GM12878 (cell line): ENCODE results near the gene DNAH8. TPM values are rescaled to one million over a fixed set of nuclear protein-coding genes. Genes with fewer than 3 reads are reported as not detected.

Source experiments
- ATAC-seq: fragments of 200-7000 bp; cut with Tn5 transposase; 3 replicates; pipeline ENCODE4 v1.9.1; 2020; ENCODE audit warnings: mild to moderate bottlenecking, moderate library complexity
- BruUV-seq: library from RNA; stranded (reverse); fragments of 400-500 nt; replicated peaks from 2 replicates; lab custom pipeline; 2021; lab: Mats Ljungman, UMichigan
- CTCF ChIA-PET: fragments of 300-600 bp; sonication (Branson Sonifier 250); formaldehyde crosslinking; extraction: SDS; loops from one replicate; lab custom pipeline; 2021; ENCODE audit warnings: inconsistent platforms; lab: Yijun Ruan, JAX
- POLR2A ChIA-PET: fragments of 350-600 bp; formaldehyde crosslinking; extraction: SDS; loops from one replicate; lab custom pipeline; 2021; ENCODE audit warnings: inconsistent platforms; lab: Charles Lee
- RAD21 ChIA-PET: fragments of 300-600 bp; sonication (Branson Sonifier 250); formaldehyde crosslinking; loops from one replicate; lab custom pipeline; 2023; ENCODE audit warnings: antibody characterized with exemption; ENCODE audit not compliant: unreplicated experiment; lab: Charles Lee
- SMC1A ChIA-PET: fragments of 300-600 bp; sonication (Branson Sonifier 250); formaldehyde crosslinking; loops from one replicate; lab custom pipeline; 2023; ENCODE audit not compliant: unreplicated experiment, uncharacterized antibody; lab: Charles Lee
- DNase-seq: peaks from one replicate; pipeline ENCODE4 v3.0.0-alpha.2; 2011; ENCODE audit warnings: low read depth, low spot score
- FAIRE-seq: peaks from 3 replicates; lab custom pipeline; 2011; peaks lifted over from hg19 to GRCh38; lab: Jason Lieb, UNC
- H2AFZ ChIP-seq: 2 replicates; pipeline ENCODE4 v1.6.0; 2011; ENCODE audit warnings: low read depth, low read length, control low read depth; ENCODE audit not compliant: control insufficient read depth
- H3K27ac ChIP-seq: 2 replicates; pipeline ENCODE4 v1.5.1; 2011; ENCODE audit warnings: control low read depth; ENCODE audit not compliant: control insufficient read depth, insufficient read depth
- H3K27me3 ChIP-seq, 2 experiments: replicated peaks in 1 of 2; 2 replicates each; pipeline versions ENCODE4 v1.6.0 to v1.6.1; 2011; ENCODE audit warnings: low read length in 1 of 2; ENCODE audit not compliant: control insufficient read depth in 2 of 2, insufficient read depth in 2 of 2
- H3K36me3 ChIP-seq, 2 experiments: 2 replicates each; pipeline ENCODE4 v1.5.1; 2011; ENCODE audit warnings: low read length in 1 of 2; ENCODE audit not compliant: control insufficient read depth in 2 of 2, insufficient read depth in 2 of 2
- H3K4me1 ChIP-seq: 2 replicates; pipeline ENCODE4 v1.6.1; 2011; ENCODE audit warnings: mild to moderate bottlenecking, low read length, moderate library complexity, mixed read lengths; ENCODE audit not compliant: control insufficient read depth, insufficient read depth
- H3K4me2 ChIP-seq: 2 replicates; pipeline ENCODE4 v1.6.0; 2011; ENCODE audit warnings: control low read depth; ENCODE audit not compliant: control insufficient read depth, insufficient read depth
- H3K4me3 ChIP-seq: fragments of 200-600 bp; sonication (generic); 2 replicates; pipeline ENCODE4 v1.5.1; 2016
- H3K79me2 ChIP-seq: 2 replicates; pipeline ENCODE4 v1.6.0; 2011; ENCODE audit warnings: low read length; ENCODE audit not compliant: control insufficient read depth, insufficient read depth
- H3K9ac ChIP-seq: 2 replicates; pipeline ENCODE4 v1.8.0; 2011; ENCODE audit warnings: low read length, control low read depth, mixed read lengths; ENCODE audit not compliant: control insufficient read depth, insufficient read depth
- H3K9me3 ChIP-seq: replicated peaks from 3 replicates; pipeline ENCODE4 v1.5.1; 2011; ENCODE audit warnings: mild to moderate bottlenecking, low read length; ENCODE audit not compliant: control insufficient read depth, insufficient read depth
- H4K20me1 ChIP-seq: 2 replicates; pipeline ENCODE4 v1.6.0; 2011; ENCODE audit not compliant: control insufficient read depth, insufficient read depth
- ETV6 ChIP-seq, 2 experiments: fragments of 450-650 bp in 1 of 2; IDR thresholded peaks in 1 of 2; conservative IDR thresholded peaks in 1 of 2; 2 replicates each; pipeline ENCODE4 v1.6.1; 2014; ENCODE audit warnings: antibody characterized with exemption in 1 of 2, borderline replicate concordance in 1 of 2, low read depth in 1 of 2, mild to moderate bottlenecking in 1 of 2, moderate library complexity in 1 of 2
- EZH2 ChIP-seq: IDR thresholded peaks from 2 replicates; pipeline ENCODE4 v1.6.1; 2012; ENCODE audit warnings: low read depth, mild to moderate bottlenecking, control low read depth, inconsistent platforms, low read length, borderline replicate concordance; ENCODE audit not compliant: control insufficient read depth
- IKZF2 ChIP-seq, 2 experiments: fragments of 450-650 bp; IDR thresholded peaks; 2 replicates each; pipeline ENCODE4 v1.6.1; 2017; ENCODE audit warnings: mild to moderate bottlenecking in 2 of 2, moderate library complexity in 2 of 2
- KLF5 ChIP-seq: fragments of 450-650 bp; IDR thresholded peaks from 2 replicates; pipeline ENCODE4 v1.6.1; 2014; ENCODE audit warnings: mild to moderate bottlenecking; ENCODE audit not compliant: partially characterized antibody
- MEF2A ChIP-seq: IDR thresholded peaks from 2 replicates; pipeline ENCODE4 v1.6.1; 2011; ENCODE audit warnings: low read depth, mild to moderate bottlenecking, low read length, moderate library complexity; ENCODE audit not compliant: insufficient read depth
- MTA2 ChIP-seq: fragments of 450-650 bp; IDR thresholded peaks from 2 replicates; pipeline ENCODE4 v1.6.1; 2016; ENCODE audit warnings: low read depth, mild to moderate bottlenecking, moderate library complexity
- MYB ChIP-seq: fragments of 150-350 bp; IDR thresholded peaks from 2 replicates; pipeline ENCODE4 v1.6.1; 2014; ENCODE audit warnings: mild to moderate bottlenecking, low read depth, low read length, borderline replicate concordance
- NFIC ChIP-seq: IDR thresholded peaks from 2 replicates; pipeline ENCODE4 v1.6.1; 2012; ENCODE audit warnings: low read depth, mild to moderate bottlenecking, inconsistent platforms, low read length, moderate library complexity
- NFYA ChIP-seq: IDR thresholded peaks from 2 replicates; pipeline ENCODE4 v1.6.1; 2011; ENCODE audit warnings: low read depth, mild to moderate bottlenecking, low read length, improper control_type of control experiment, borderline replicate concordance
- NFYB ChIP-seq: IDR thresholded peaks from 2 replicates; pipeline ENCODE4 v1.6.1; 2011; ENCODE audit warnings: low read depth, mild to moderate bottlenecking, low read length, improper control_type of control experiment, moderate library complexity; ENCODE audit not compliant: insufficient read depth
- NR2F1 ChIP-seq: fragments of 450-650 bp; conservative IDR thresholded peaks from 2 replicates; pipeline ENCODE4 v1.6.1; 2017; ENCODE audit warnings: mild to moderate bottlenecking
- PAX5 ChIP-seq: IDR thresholded peaks from 2 replicates; pipeline ENCODE4 v1.6.1; 2011; ENCODE audit warnings: low read depth, low read length, borderline replicate concordance
- RAD21 ChIP-seq: IDR thresholded peaks from 2 replicates; pipeline ENCODE4 v1.6.1; 2011; ENCODE audit warnings: mild to moderate bottlenecking, low read depth, low read length, moderate library complexity; ENCODE audit not compliant: insufficient read depth
- RB1 ChIP-seq: fragments of 450-650 bp; formaldehyde crosslinking; IDR thresholded peaks from 2 replicates; pipeline ENCODE4 v1.6.1; 2017; ENCODE audit warnings: mild to moderate bottlenecking, borderline replicate concordance
- RUNX3 ChIP-seq: IDR thresholded peaks from 2 replicates; pipeline ENCODE4 v1.6.1; 2012; ENCODE audit warnings: low read length, inconsistent platforms
- SMARCA5 ChIP-seq: fragments of 450-650 bp; IDR thresholded peaks from 2 replicates; pipeline ENCODE4 v1.6.1; 2017; ENCODE audit warnings: mild to moderate bottlenecking
- SPI1 ChIP-seq: IDR thresholded peaks from 2 replicates; pipeline ENCODE4 v1.6.1; 2011; ENCODE audit warnings: low read depth, mild to moderate bottlenecking, low read length, moderate library complexity, borderline replicate concordance; ENCODE audit not compliant: insufficient read depth
- TARDBP ChIP-seq: IDR thresholded peaks from 2 replicates; pipeline ENCODE4 v1.6.1; 2016; ENCODE audit warnings: borderline replicate concordance
- YY1 ChIP-seq: IDR thresholded peaks from 2 replicates; pipeline ENCODE4 v1.6.1; 2011; ENCODE audit warnings: low read depth, mild to moderate bottlenecking, low read length
- WGBS: methylation state at CpG from one replicate; pipeline ENCODE4 v1.1.6; 2016; ENCODE audit warnings: low lambda C conversion rate; ENCODE audit not compliant: insufficient replicate concordance, insufficient coverage; ENCODE audit errors: missing lambda C conversion rate; 5-methylcytosine and 5-hydroxymethylcytosine counted together
- in situ Hi-C: fragments of 300-500 bp; cut with MboI; formaldehyde crosslinking; loops from 9 replicates; pipeline ENCODE4 v1.14.3; 2018; ENCODE audit warnings: mixed read lengths
- intact Hi-C: fragments of 100-400 bp; cut with micrococcal nuclease; formaldehyde crosslinking; loops from one replicate; pipeline ENCODE4 v1.14.2; 2022; ENCODE audit not compliant: unreplicated experiment
- polyA plus RNA-seq, 11 experiments: library from polyadenylated mRNA; depleted of rRNA in 4 of 11; unstranded in 6 of 11; stranded (reverse) in 5 of 11; fragments of >200 nt; fragmentation: Nextera tagmentation in 4 of 11; fragmentation: Illumina TruSeq in 1 of 11; extraction: Ambion mirVana in 4 of 11; extraction: Trizol in 1 of 11; gene quantifications; 1 replicate in 1 of 11; 2 replicates in 10 of 11; pipeline versions ENCODE4 v1.2.1 to v1.2.3, GENCODE V29; 2011 to 2016; ENCODE audit warnings: inconsistent platforms in 2 of 11, missing spikeins in 2 of 11, low read depth in 1 of 11
- total RNA-seq, 4 experiments: library from RNA; depleted of rRNA in 3 of 4; stranded (reverse); fragments of >200 nt in 3 of 4; fragmentation: Illumina TruSeq in 1 of 4; extraction: Trizol in 1 of 4; gene quantifications; 2 replicates each; pipeline versions ENCODE4 v1.2.1 to v1.2.3, GENCODE V29; 2013 to 2021
- TF ChIP-seq, protein P1 (sequence below): IDR thresholded peaks from 2 replicates; pipeline ENCODE4 v1.6.1; 2012; ENCODE audit warnings: low read depth, low read length, improper control_type of control experiment
- TF ChIP-seq, protein P2 (sequence below): fragments of 450-650 bp; IDR thresholded peaks from 2 replicates; pipeline ENCODE4 v1.6.1; 2016; ENCODE audit warnings: mild to moderate bottlenecking

DNAH8 gene
- total and polyA plus RNA-seq, 10 of the 15 experiments (the other 5 are each of a cell fraction or from before 2014, with no cell fraction given), result 0.02 to 0.34 (median 0.10) TPM; not detected in 3

GRCh38 chr6:38773338-38773737 is 58.2 kb downstream of the DNAH8 start (continued):
- TF ChIP-seq NFYB (no peak), NFYA (no peak), RAD21 (peak; percentile 35; the same call in 1 of the 2 replicates), MYB (no peak)
- TF ChIP-seq, protein P1, sequence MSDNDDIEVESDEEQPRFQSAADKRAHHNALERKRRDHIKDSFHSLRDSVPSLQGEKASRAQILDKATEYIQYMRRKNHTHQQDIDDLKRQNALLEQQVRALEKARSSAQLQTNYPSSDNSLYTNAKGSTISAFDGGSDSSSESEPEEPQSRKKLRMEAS, result no peak
- TF ChIP-seq, all 136 proteins: peak for 3

GRCh38 chr6:38774929-38775707 is 60.0 kb downstream of the DNAH8 start:
- RAD21 ChIA-PET, result no interaction called here
- FAIRE-seq, result no peak
- H3K79me2 ChIP-seq, result no peaks in the 10 kb centered on the region
- peak overlapping the region; percentile 21; the same call in 1 of the 2 replicates for H3K4me3 ChIP-seq
- no peaks in the 10 kb centered on the region for H3K36me3 ChIP-seq
- no peaks in the 10 kb centered on the region for H4K20me1 ChIP-seq
- in situ Hi-C loops (no loop called here), intact Hi-C loops (no loop called here)
- SMC1A ChIA-PET, result interaction anchor here (1.0 to 1.5 kb wide), 2 partner anchors 12 to 72 kb away, joined by 3 to 4 read pairs; partner anchors contain the start of gene GLO1
- no peaks in the 10 kb centered on the region for H3K27me3 ChIP-seq
- no peak overlapping the region for H3K9ac ChIP-seq
- no TSS peak for BruUV-seq
- peak; percentile 66 for ATAC-seq
- peak overlapping the region; percentile 54 for H3K4me2 ChIP-seq
- CTCF ChIA-PET, result interaction anchor here (0.6 to 1.7 kb wide), 3 partner anchors 10 to 102 kb away, joined by 3 to 10 read pairs (median 4); no protein-coding TSS in a partner anchor
- peak; percentile 16; the same call in 1 of the 2 replicates for TF ChIP-seq RUNX3
- TF ChIP-seq YY1, result peak; percentile 26; the same call in 1 of the 2 replicates
- TF ChIP-seq RB1, result no peak
- TF ChIP-seq KLF5, result no peak
- TF ChIP-seq SPI1, result peak; percentile 70; the same call in 1 of the 2 replicates
- TF ChIP-seq EZH2, result no peak
- TF ChIP-seq NFIC, result no peak; the same call in 1 of the 2 replicates
- TF ChIP-seq MYB, result no peak
- no peak for TF ChIP-seq SMARCA5
- TF ChIP-seq PAX5, result no peak
- no peak for TF ChIP-seq MTA2
- TF ChIP-seq IKZF2 (IDR thresholded peaks at IDR 0.05), result peak; percentile 26 to 42; a peak in 2 of 4 replicates
- no peak for TF ChIP-seq ETV6 (conservative IDR thresholded peaks at IDR 0.05 in 1 of 2, IDR thresholded peaks at IDR 0.05 in 1 of 2; ENCODE audit: borderline replicate concordance in 1 of 2, low read depth in 1 of 2)
- TF ChIP-seq NR2F1, result no peak
- no peak for TF ChIP-seq MEF2A
- TF ChIP-seq, protein P2, sequence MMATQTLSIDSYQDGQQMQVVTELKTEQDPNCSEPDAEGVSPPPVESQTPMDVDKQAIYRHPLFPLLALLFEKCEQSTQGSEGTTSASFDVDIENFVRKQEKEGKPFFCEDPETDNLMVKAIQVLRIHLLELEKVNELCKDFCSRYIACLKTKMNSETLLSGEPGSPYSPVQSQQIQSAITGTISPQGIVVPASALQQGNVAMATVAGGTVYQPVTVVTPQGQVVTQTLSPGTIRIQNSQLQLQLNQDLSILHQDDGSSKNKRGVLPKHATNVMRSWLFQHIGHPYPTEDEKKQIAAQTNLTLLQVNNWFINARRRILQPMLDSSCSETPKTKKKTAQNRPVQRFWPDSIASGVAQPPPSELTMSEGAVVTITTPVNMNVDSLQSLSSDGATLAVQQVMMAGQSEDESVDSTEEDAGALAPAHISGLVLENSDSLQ, result peak; percentile 36; the same call in 1 of the 2 replicates
- TF ChIP-seq TARDBP, result no peak
- TF ChIP-seq, all 136 proteins: peak for 5
- POLR2A ChIA-PET, result no interaction called here
- H2AFZ ChIP-seq, result peak overlapping the region; percentile 3
- peaks cover 29% of the 10 kb centered on the region for H3K4me1 ChIP-seq
- no peak for DNase-seq
- H3K27ac ChIP-seq, result peak overlapping the region; percentile 71
- H3K9me3 ChIP-seq, result no peaks in the 10 kb centered on the region; the same call in 2 of the 3 replicates
- 1% methylated on average over 5 of the region's 5 CpGs for WGBS
